H9 (cell line): ENCODE measurements around the gene FARP2. TPM values are rescaled to one million over a fixed set of nuclear protein-coding genes. Genes with fewer than 3 reads are reported as not detected.

Experiments used
- DNase-seq: peaks from one replicate; pipeline ENCODE4 v3.0.0-alpha.2; 2017
- H2AFZ ChIP-seq: one replicate; pipeline ENCODE4 v1.6.1; 2013; ENCODE audit warnings: mild to moderate bottlenecking, low read length, control low read depth, moderate library complexity
- H2AK5ac ChIP-seq: 2 replicates; pipeline ENCODE4 v1.6.1; 2013; ENCODE audit warnings: low read length, control low read depth, mixed read lengths; ENCODE audit not compliant: insufficient read length
- H2BK120ac ChIP-seq: one replicate; pipeline ENCODE4 v1.6.1; 2013; ENCODE audit warnings: low read depth, mild to moderate bottlenecking, low read length, control low read depth, inconsistent platforms; ENCODE audit not compliant: poor library complexity, severe bottlenecking
- H2BK12ac ChIP-seq: 2 replicates; pipeline ENCODE4 v1.6.1; 2013; ENCODE audit warnings: low read length, control low read depth, mixed read lengths, low read depth; ENCODE audit not compliant: insufficient read length
- H2BK15ac ChIP-seq: 2 replicates; pipeline ENCODE4 v1.6.1; 2013; ENCODE audit warnings: low read depth, low read length, control low read depth
- H2BK20ac ChIP-seq: one replicate; pipeline ENCODE4 v1.6.1; 2013; ENCODE audit warnings: low read depth, mild to moderate bottlenecking, low read length, control low read depth, inconsistent platforms; ENCODE audit not compliant: poor library complexity, severe bottlenecking
- H2BK5ac ChIP-seq: 2 replicates; pipeline ENCODE4 v1.6.1; 2013; ENCODE audit warnings: low read length, control low read depth, mixed read lengths; ENCODE audit not compliant: insufficient read length
- H3K14ac ChIP-seq: 2 replicates; pipeline ENCODE4 v1.6.1; 2013; ENCODE audit warnings: low read length, control low read depth; ENCODE audit not compliant: insufficient read depth
- H3K18ac ChIP-seq: 2 replicates; pipeline ENCODE4 v1.6.1; 2013; ENCODE audit warnings: low read depth, mild to moderate bottlenecking, mixed read lengths, low read length, control low read depth; ENCODE audit not compliant: insufficient read length
- H3K23ac ChIP-seq: 2 replicates; pipeline ENCODE4 v1.6.1; 2013; ENCODE audit warnings: low read length, control low read depth, mixed read lengths, low read depth; ENCODE audit not compliant: insufficient read length
- H3K23me2 ChIP-seq: 2 replicates; pipeline ENCODE4 v1.6.1; 2013; ENCODE audit warnings: low read depth, mild to moderate bottlenecking, mixed read lengths, low read length, control low read depth; ENCODE audit not compliant: insufficient read length, poor library complexity, severe bottlenecking
- H3K27ac ChIP-seq: 2 replicates; pipeline ENCODE4 v1.5.1; 2013; ENCODE audit warnings: low read length, control low read depth, mixed read lengths, low read depth; ENCODE audit not compliant: insufficient read length
- H3K27me3 ChIP-seq: 2 replicates; pipeline ENCODE4 v1.6.1; 2013; ENCODE audit warnings: low read length, control low read depth, inconsistent platforms; ENCODE audit not compliant: insufficient read depth
- H3K4ac ChIP-seq: 2 replicates; pipeline ENCODE4 v1.6.1; 2013; ENCODE audit warnings: low read depth, mild to moderate bottlenecking, control low read depth, inconsistent platforms, low read length, moderate library complexity
- H3K4me1 ChIP-seq: 2 replicates; pipeline ENCODE4 v1.6.1; 2013; ENCODE audit warnings: low read length, control low read depth, inconsistent platforms; ENCODE audit not compliant: insufficient read depth
- H3K4me2 ChIP-seq: 2 replicates; pipeline ENCODE4 v1.6.1; 2013; ENCODE audit warnings: low read length, control low read depth, mixed read lengths; ENCODE audit not compliant: insufficient read length, insufficient read depth
- H3K56ac ChIP-seq: 2 replicates; pipeline ENCODE4 v1.6.1; 2013; ENCODE audit warnings: low read depth, mild to moderate bottlenecking, mixed read lengths, low read length, control low read depth; ENCODE audit not compliant: insufficient read length
- H3K79me1 ChIP-seq: 2 replicates; pipeline ENCODE4 v1.6.1; 2013; ENCODE audit warnings: low read depth, mild to moderate bottlenecking, moderate library complexity, low read length, control low read depth, inconsistent platforms; ENCODE audit not compliant: insufficient read depth, poor library complexity, severe bottlenecking
- H3K79me2 ChIP-seq: 2 replicates; pipeline ENCODE4 v1.6.1; 2013; ENCODE audit warnings: low read length, control low read depth, inconsistent platforms; ENCODE audit not compliant: insufficient read depth
- H3K9ac ChIP-seq: 2 replicates; pipeline ENCODE4 v1.6.1; 2013; ENCODE audit warnings: low read length, control low read depth, mixed read lengths; ENCODE audit not compliant: insufficient read length; ENCODE audit errors: extremely low read depth
- H3K9me3 ChIP-seq: one replicate; pipeline ENCODE4 v1.6.1; 2013; ENCODE audit warnings: low read depth, low read length, inconsistent platforms; ENCODE audit not compliant: control insufficient read depth
- H3T11ph ChIP-seq: one replicate; pipeline ENCODE4 v1.6.1; 2013; ENCODE audit warnings: mild to moderate bottlenecking, low read length, control low read depth, inconsistent platforms
- H4K20me1 ChIP-seq: one replicate; pipeline ENCODE4 v1.6.1; 2013; ENCODE audit not compliant: control insufficient read depth, insufficient read length, insufficient read depth
- H4K5ac ChIP-seq: 2 replicates; pipeline ENCODE4 v1.6.1; 2013; ENCODE audit warnings: low read depth, mild to moderate bottlenecking, mixed read lengths, low read length, control low read depth; ENCODE audit not compliant: insufficient read length
- H4K8ac ChIP-seq: replicated peaks from 2 replicates; pipeline ENCODE4 v1.6.1; 2013; ENCODE audit warnings: low read length, control low read depth, mixed read lengths, low read depth; ENCODE audit not compliant: insufficient read length
- H4K91ac ChIP-seq: 2 replicates; pipeline ENCODE4 v1.6.1; 2013; ENCODE audit warnings: low read depth, mild to moderate bottlenecking, moderate library complexity, mixed read lengths, low read length, control low read depth; ENCODE audit not compliant: insufficient read length
- H3K27ac Mint-ChIP-seq, 3 experiments: 2 replicates in 2 of 3; 3 replicates in 1 of 3; pipeline ENCODE4 v1.8.0; 2020 to 2021; ENCODE audit warnings: mixed read lengths in 3 of 3, mild to moderate bottlenecking in 1 of 3, moderate library complexity in 1 of 3
- H3K27me3 Mint-ChIP-seq: 2 replicates; pipeline ENCODE4 v1.8.0; 2021; ENCODE audit warnings: low read depth, mild to moderate bottlenecking, moderate library complexity, mixed read lengths
- H3K36me3 Mint-ChIP-seq, 3 experiments: 2 replicates in 2 of 3; 3 replicates in 1 of 3; pipeline ENCODE4 v1.8.0; 2020 to 2021; ENCODE audit warnings: low read depth in 3 of 3, mixed read lengths in 3 of 3; ENCODE audit not compliant: insufficient read depth in 1 of 3
- H3K4me1 Mint-ChIP-seq, 2 experiments: 2 replicates each; pipeline ENCODE4 v1.8.0; 2020; ENCODE audit warnings: mixed read lengths in 2 of 2
- H3K4me3 Mint-ChIP-seq, 2 experiments: 2 replicates in 1 of 2; 3 replicates in 1 of 2; pipeline ENCODE4 v1.8.0; 2020 to 2021; ENCODE audit warnings: mild to moderate bottlenecking in 2 of 2, mixed read lengths in 2 of 2, moderate library complexity in 1 of 2
- H3K9me3 Mint-ChIP-seq, 2 experiments: 2 replicates in 1 of 2; 3 replicates in 1 of 2; pipeline ENCODE4 v1.8.0; 2020; ENCODE audit warnings: mild to moderate bottlenecking in 2 of 2, mixed read lengths in 2 of 2, moderate library complexity in 1 of 2
- CTCF ChIP-seq: fragments of 200-600 bp; sonication (generic); conservative IDR thresholded peaks from 3 replicates; pipeline ENCODE4 v1.8.0; 2021; ENCODE audit warnings: antibody characterized with exemption, mild to moderate bottlenecking
- WGBS: extraction: QIAGEN DNeasy Blood & Tissue Kit; methylation state at CpG from one replicate; pipeline ENCODE4 v1.1.7; 2013; ENCODE audit warnings: missing lambda C conversion rate, low lambda C conversion rate, mixed read lengths; ENCODE audit not compliant: insufficient read length; ENCODE audit errors: extremely low coverage; 5-methylcytosine and 5-hydroxymethylcytosine counted together
- total RNA-seq: library from RNA; stranded (reverse); gene quantifications from 2 replicates; pipeline ENCODE4 v1.2.1, GENCODE V29; 2021

FARP2 gene
- total RNA-seq, 1 experiment from 2014 or later, result 33.9 TPM

- no peak for DNase-seq
- no peaks in the 10 kb centered on the region for H4K20me1 ChIP-seq
- H3K4ac ChIP-seq, result no peak overlapping the region
- H3K4me2 ChIP-seq, result no peak overlapping the region
- no peak overlapping the region for H3K18ac ChIP-seq
- no peaks in the 10 kb centered on the region for H3K36me3 Mint-ChIP-seq
- H3K9me3 ChIP-seq, result no peaks in the 10 kb centered on the region
- H3K27ac ChIP-seq, result no peak overlapping the region
- peaks cover 11% of the 10 kb centered on the region for H3K23me2 ChIP-seq
- H3K23ac ChIP-seq, result no peak overlapping the region
- H3K14ac ChIP-seq, result no peak overlapping the region
- no peak overlapping the region for H2BK12ac ChIP-seq
- H3K4me1 ChIP-seq, result no peaks in the 10 kb centered on the region
- H2BK20ac ChIP-seq, result no peak overlapping the region
- peaks cover 16% of the 10 kb centered on the region; the same call in 1 of the 2 replicates for H3K27me3 ChIP-seq
- H4K5ac ChIP-seq, result no peak overlapping the region
- H2BK120ac ChIP-seq, result no peak overlapping the region
- peaks cover 3 to 13% of the 10 kb centered on the region in 2 experiments; a peak in 3 of 4 replicates for H3K4me1 Mint-ChIP-seq
- H2AFZ ChIP-seq, result no peak overlapping the region
- WGBS, result no CpG with 5 or more reads among the region's 11 CpGs
- no peak overlapping the region for H3K56ac ChIP-seq
- H3K79me2 ChIP-seq, result no peaks in the 10 kb centered on the region
- no peak overlapping the region for H3K27ac Mint-ChIP-seq
- H2BK5ac ChIP-seq, result no peak overlapping the region
- no peak for TF ChIP-seq CTCF
- no peak overlapping the region for H3K4me3 Mint-ChIP-seq
- H3T11ph ChIP-seq, result no peak overlapping the region
- no peak overlapping the region for H4K8ac ChIP-seq
- H3K79me1 ChIP-seq, result no peaks in the 10 kb centered on the region
- peaks cover 48% of the 10 kb centered on the region for H3K27me3 Mint-ChIP-seq
- no peak overlapping the region for H2BK15ac ChIP-seq
- H3K9me3 Mint-ChIP-seq, result peaks cover 2% of the 10 kb centered on the region in 2 experiments; a peak in 1 of 5 replicates
- no peak overlapping the region for H3K9ac ChIP-seq
- no peak overlapping the region for H2AK5ac ChIP-seq
- H4K91ac ChIP-seq, result no peak overlapping the region
Observed at GRCh38 chr2:241539616-241540374, 183.7 kb downstream of the FARP2 start.
